Spinal cord (tissue), 10 donors: Measurements from ENCODE around the gene NKX2-4. TPM values are rescaled to one million over a fixed set of nuclear protein-coding genes. Genes with fewer than 3 reads are reported as not detected.
A peak's percentile ranks its signal among the peaks of the same experiment; 100 is the strongest.

Source experiments
- DNase-seq, 6 donors: peaks; one replicate each; pipeline versions ENCODE4 v3.0.0 to v3.0.0-alpha.2; 2013 to 2015; ENCODE audit warnings: low spot score in 6 of 6, low read depth in 4 of 6
- H3K27ac ChIP-seq: one replicate; pipeline ENCODE4 v1.5.1; 2013; ENCODE audit warnings: low read depth, low read length, control low read depth
- H3K27me3 ChIP-seq: one replicate; pipeline ENCODE4 v1.6.1; 2013; ENCODE audit warnings: low read length; ENCODE audit not compliant: control insufficient read depth, insufficient read depth
- H3K36me3 ChIP-seq: one replicate; pipeline ENCODE4 v1.6.1; 2013; ENCODE audit warnings: low read length; ENCODE audit not compliant: control insufficient read depth, insufficient read depth
- H3K4me1 ChIP-seq: one replicate; pipeline ENCODE4 v1.6.1; 2013; ENCODE audit warnings: low read length; ENCODE audit not compliant: control insufficient read depth, insufficient read depth
- H3K4me3 ChIP-seq: one replicate; pipeline ENCODE4 v1.5.1; 2013; ENCODE audit warnings: low read depth, low read length, control low read depth
- H3K9me3 ChIP-seq: one replicate; pipeline ENCODE4 v1.6.1; 2013; ENCODE audit warnings: low read length; ENCODE audit not compliant: control insufficient read depth, insufficient read depth
- WGBS: methylation state at CpG from one replicate; pipeline ENCODE4 v1.1.5; 2013; ENCODE audit warnings: missing lambda C conversion rate; ENCODE audit not compliant: insufficient coverage; 5-methylcytosine and 5-hydroxymethylcytosine counted together
- polyA plus RNA-seq, 2 donors: library from polyadenylated mRNA; unstranded; fragments of 120-200 nt; gene quantifications; one replicate each; pipeline ENCODE4 v1.2.1, GENCODE V29; 2013; ENCODE audit not compliant: insufficient read length in 2 of 2
- total RNA-seq, 2 donors: library from RNA; depleted of rRNA in 1 of 2; stranded (reverse); fragments of 120-200 nt in 1 of 2; fragments of >200 nt in 1 of 2; gene quantifications; one replicate each; pipeline versions ENCODE4 v1.2.3 to v1.2.4, GENCODE V29; 2013 to 2014
- donor health status: healthy.

NKX2-4 gene
- total and polyA plus RNA-seq, 4 donors = 0.11 TPM; not detected in 3

DNA sequence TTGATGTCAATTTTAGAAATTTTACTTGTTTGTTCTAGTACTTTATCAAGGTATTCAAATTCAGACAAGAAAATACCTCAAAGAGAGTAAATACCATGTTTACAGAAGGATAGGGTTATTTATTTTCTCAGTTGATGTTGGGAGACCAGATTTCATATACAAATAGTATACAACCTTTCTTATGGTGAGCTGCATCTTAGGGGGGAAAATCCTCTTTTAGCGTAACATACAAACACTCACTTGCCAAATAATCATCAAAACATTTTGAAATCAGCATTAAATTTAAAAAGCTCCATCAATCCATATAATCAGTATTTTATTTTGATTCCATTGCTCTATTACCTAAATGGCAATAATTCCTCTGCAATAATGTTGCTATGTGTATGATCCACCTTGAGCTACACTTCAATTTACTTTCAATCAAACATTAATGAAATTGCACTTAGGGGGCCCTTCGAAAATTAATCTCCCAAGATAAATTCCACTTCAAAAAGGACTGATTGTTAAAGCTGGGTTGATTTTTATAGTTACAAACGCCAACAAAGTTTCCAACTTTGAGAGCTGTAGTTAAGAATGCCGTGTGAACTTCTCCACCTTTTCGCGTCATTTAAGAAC, 2.2 kb downstream of the NKX2-4 start:
- H3K36me3 ChIP-seq = no peaks in the 10 kb centered on the region

GRCh38 chr20:21394551-21394950, 2.8 kb downstream of the NKX2-4 start:
- H3K9me3 ChIP-seq = no peaks in the 10 kb centered on the region

More for the DNA sequence above, 2.2 kb downstream of the NKX2-4 start:
- H3K27me3 ChIP-seq = peaks cover 86% of the 10 kb centered on the region
- H3K27ac ChIP-seq = no peak overlapping the region
- no peak overlapping the region for H3K4me3 ChIP-seq
- peaks cover 11% of the 10 kb centered on the region for H3K4me1 ChIP-seq
- no peaks in the 10 kb centered on the region for H3K9me3 ChIP-seq
- DNase-seq = peak in 2 of 6 donors; percentile 32 to 55
- 0% methylated on average over 3 of the region's 6 CpGs for WGBS

DNA sequence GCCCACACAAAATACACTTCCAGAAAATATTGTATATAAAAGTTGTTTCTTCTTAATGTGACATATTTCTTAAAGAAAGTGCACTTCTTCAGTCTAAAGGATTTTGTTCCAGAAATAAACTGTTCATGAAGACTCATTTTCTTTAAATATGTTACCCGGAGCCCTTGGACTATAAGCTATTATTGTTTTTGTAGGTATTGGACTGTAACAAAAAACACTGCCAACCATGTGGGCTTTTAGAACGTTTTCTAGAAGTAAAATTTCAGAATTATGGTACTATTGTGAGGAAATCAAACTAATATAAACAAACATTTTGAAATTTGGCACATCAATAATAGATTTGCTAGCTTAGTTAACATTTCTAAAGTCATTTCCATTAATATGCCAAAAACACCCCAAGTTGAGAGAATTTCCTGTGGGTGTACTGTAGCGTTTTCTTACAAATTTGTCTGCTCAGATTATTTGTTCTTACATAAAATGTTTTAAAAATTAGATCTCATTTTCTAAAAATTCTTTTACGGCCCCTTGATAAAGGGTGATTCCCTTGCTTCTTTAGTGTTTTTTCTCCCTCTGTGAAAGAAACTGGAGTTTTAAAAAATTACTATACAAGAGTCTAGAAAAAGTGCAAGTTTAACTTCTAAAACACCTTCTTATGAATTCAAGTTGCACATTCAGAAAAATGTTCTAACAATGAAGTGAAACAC, 3.4 kb downstream of the NKX2-4 start:
- no peak overlapping the region for H3K4me3 ChIP-seq
- H3K27ac ChIP-seq = no peak overlapping the region
- DNase-seq = peak in 2 of 6 donors; percentile 20 to 49
- no CpG with 5 or more reads among the region's 4 CpGs for WGBS
- no peaks in the 10 kb centered on the region for H3K36me3 ChIP-seq
- H3K4me1 ChIP-seq = peaks cover 11% of the 10 kb centered on the region
- peaks cover 78% of the 10 kb centered on the region for H3K27me3 ChIP-seq
- H3K9me3 ChIP-seq = no peaks in the 10 kb centered on the region

More at GRCh38 chr20:21394551-21394950, 2.8 kb downstream of the NKX2-4 start:
- Histone ChIP-seq H3K27me3 (peaks cover 81% of the 10 kb centered on the region), H3K4me1 (peaks cover 11% of the 10 kb centered on the region), H3K4me3 (no peak overlapping the region), H3K36me3 (no peaks in the 10 kb centered on the region), H3K27ac (no peak overlapping the region)
- peak in 2 of 6 donors; percentile 28 to 58 for DNase-seq
- WGBS = no CpG with 5 or more reads among the region's 3 CpGs

GRCh38 chr20:21393166-21393565, 4.2 kb downstream of the NKX2-4 start:
- Histone ChIP-seq H3K4me1 (peaks cover 11% of the 10 kb centered on the region), H3K27ac (no peak overlapping the region), H3K9me3 (no peaks in the 10 kb centered on the region), H3K36me3 (no peaks in the 10 kb centered on the region), H3K4me3 (no peak overlapping the region), H3K27me3 (peaks cover 70% of the 10 kb centered on the region)
- peak in 1 of 6 donors; percentile 10 for DNase-seq
- 31% methylated on average over 2 of the region's 4 CpGs for WGBS

DNA sequence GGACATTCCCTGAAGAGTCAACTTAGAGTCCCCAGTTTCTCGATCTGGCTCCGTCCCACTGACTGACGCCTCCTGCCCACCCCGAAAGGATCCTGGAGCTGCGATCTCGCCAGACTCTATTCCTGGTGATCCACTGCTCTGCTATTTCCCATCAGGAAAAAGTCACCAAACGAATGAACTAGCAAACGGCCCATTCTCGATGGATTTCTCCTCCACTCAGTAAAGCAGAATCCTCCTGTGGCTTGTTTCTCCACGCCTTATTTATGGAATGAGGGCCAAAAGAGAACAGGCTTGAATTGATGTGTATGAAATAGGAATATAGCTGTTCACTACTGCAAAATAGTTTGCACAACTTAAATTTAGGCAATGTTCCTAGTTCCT, 5.4 kb downstream of the NKX2-4 start:
- H3K36me3 ChIP-seq = no peaks in the 10 kb centered on the region
- no peak overlapping the region for H3K4me3 ChIP-seq
- WGBS = 13% methylated on average over 8 of the region's 10 CpGs
- DNase-seq = peak in 2 of 6 donors; percentile 36 to 38
- H3K27ac ChIP-seq = no peak overlapping the region
- H3K27me3 ChIP-seq = peaks cover 59% of the 10 kb centered on the region
- no peaks in the 10 kb centered on the region for H3K9me3 ChIP-seq
- H3K4me1 ChIP-seq = peaks cover 11% of the 10 kb centered on the region

DNA sequence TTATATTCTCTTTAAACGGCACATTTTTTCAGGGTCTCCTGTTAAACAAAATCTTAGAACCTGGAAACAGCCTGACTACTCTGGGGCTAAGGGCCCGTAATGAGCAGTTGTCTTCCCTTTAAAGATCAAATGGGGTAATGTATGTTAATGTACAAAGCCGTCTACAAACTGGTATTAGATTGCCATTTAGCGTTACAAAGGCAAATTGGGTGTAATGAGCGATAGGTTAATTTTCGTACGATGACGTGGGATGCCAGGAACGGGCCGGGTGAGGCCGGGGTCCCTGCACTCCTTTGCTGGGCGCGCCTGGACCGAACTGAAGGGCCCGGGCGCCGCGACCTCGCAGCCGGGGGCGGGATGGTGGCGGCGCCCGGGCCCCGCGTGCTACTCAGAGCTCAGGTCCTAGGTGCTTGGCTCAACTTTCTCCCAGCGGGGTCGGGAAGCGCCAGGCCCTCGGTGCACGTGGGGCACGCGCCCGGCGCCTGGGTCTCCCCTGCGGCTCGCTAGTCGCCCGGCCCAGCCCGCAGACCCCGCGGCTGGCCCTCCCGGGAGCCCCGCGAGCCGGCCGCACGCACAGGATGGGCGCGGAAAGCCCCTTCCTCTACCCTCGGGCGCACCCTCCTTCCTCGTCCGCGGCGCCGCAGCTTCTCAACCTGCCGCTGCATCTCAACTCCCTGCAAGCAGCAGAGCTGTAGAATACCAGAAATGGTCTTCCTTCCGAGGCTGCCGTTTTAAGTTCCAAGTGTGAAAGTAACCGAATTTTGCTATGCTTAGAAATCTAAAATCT, 5.9 kb downstream of the NKX2-4 start:
- peak in 1 of 6 donors; percentile 35 for DNase-seq
- WGBS = 13% methylated on average over 61 of the region's 61 CpGs

GRCh38 chr20:21390768-21391167, 6.6 kb downstream of the NKX2-4 start:
- H3K36me3 ChIP-seq = no peaks in the 10 kb centered on the region
- 90% methylated on average over 5 of the region's 7 CpGs for WGBS
- H3K27me3 ChIP-seq = peaks cover 52% of the 10 kb centered on the region
- peaks cover 11% of the 10 kb centered on the region for H3K4me1 ChIP-seq
- H3K9me3 ChIP-seq = no peaks in the 10 kb centered on the region
- H3K27ac ChIP-seq = no peak overlapping the region
- no peak overlapping the region for H3K4me3 ChIP-seq
- no peak for DNase-seq

More for the DNA sequence above, 5.9 kb downstream of the NKX2-4 start:
- no peaks in the 10 kb centered on the region for H3K9me3 ChIP-seq
- no peaks in the 10 kb centered on the region for H3K36me3 ChIP-seq
- peaks cover 57% of the 10 kb centered on the region for H3K27me3 ChIP-seq
- H3K4me3 ChIP-seq = no peak overlapping the region
- peaks cover 11% of the 10 kb centered on the region for H3K4me1 ChIP-seq
- no peak overlapping the region for H3K27ac ChIP-seq

DNA sequence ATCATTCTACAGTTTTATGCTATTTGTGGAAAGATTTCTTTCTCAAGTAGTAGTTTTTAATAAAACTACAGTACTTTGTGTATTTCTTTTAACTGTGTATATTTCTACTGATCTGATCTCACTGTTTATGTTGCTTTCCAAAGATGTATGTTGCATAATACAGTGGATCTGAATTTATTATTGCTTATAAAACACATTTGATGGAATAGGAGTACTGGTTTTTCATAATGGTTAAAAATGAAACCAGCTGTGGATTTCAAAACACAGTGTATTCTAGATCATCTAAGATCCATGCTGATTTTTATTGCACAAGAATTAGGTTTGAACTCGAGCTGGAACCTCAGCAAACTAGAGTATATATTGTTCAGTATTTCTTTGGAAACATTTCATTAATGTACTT, 8.0 kb downstream of the NKX2-4 start:
- H3K4me1 ChIP-seq = peaks cover 9% of the 10 kb centered on the region
- H3K27ac ChIP-seq = no peak overlapping the region
- no peak for DNase-seq
- H3K9me3 ChIP-seq = no peaks in the 10 kb centered on the region
- H3K36me3 ChIP-seq = no peaks in the 10 kb centered on the region
- H3K4me3 ChIP-seq = no peak overlapping the region
- peaks cover 38% of the 10 kb centered on the region for H3K27me3 ChIP-seq
- no CpG with 5 or more reads among the region's 1 CpG for WGBS

DNA sequence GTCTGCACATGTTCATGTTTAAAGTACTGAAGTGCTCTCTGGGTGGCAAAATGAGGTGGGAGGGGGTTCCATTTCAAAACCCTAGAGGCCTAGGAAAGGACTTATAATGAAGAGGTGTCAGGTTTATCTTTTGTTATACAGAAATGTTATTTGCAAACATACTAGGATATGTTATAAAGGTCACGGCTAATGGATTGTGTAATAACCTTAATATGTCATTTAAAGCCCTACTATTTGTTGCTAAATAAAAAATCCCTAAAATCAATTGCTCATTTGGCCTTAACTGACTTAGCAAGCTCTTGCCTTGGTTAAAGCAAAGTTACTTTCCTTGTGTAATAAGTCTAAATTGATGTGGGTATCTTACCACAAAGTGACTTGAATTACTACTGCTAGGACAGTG, 8.8 kb downstream of the NKX2-4 start:
- no peaks in the 10 kb centered on the region for H3K36me3 ChIP-seq
- H3K27me3 ChIP-seq = peaks cover 30% of the 10 kb centered on the region
- WGBS = no CpG with 5 or more reads among the region's 1 CpG
- peaks cover 9% of the 10 kb centered on the region for H3K4me1 ChIP-seq
- H3K9me3 ChIP-seq = no peaks in the 10 kb centered on the region
- no peak for DNase-seq
- no peak overlapping the region for H3K27ac ChIP-seq
- no peak overlapping the region for H3K4me3 ChIP-seq
